GM21381 (cell line): ENCODE results near the gene CARD9.

Experiments used
- ATAC-seq: cut with Tn5 transposase; IDR thresholded peaks from one replicate; pipeline ENCODE4 v1.9.1; 2021; ENCODE audit warnings: mild to moderate bottlenecking, moderate library complexity; ENCODE audit not compliant: unreplicated experiment

Gene CARD9

GRCh38 chr9:136381311-136381710 is 7.8 kb upstream of the CARD9 start:
- ATAC-seq: no peak

GRCh38 chr9:136380381-136380780 is 6.9 kb upstream of the CARD9 start:
- no peak for ATAC-seq

DNA sequence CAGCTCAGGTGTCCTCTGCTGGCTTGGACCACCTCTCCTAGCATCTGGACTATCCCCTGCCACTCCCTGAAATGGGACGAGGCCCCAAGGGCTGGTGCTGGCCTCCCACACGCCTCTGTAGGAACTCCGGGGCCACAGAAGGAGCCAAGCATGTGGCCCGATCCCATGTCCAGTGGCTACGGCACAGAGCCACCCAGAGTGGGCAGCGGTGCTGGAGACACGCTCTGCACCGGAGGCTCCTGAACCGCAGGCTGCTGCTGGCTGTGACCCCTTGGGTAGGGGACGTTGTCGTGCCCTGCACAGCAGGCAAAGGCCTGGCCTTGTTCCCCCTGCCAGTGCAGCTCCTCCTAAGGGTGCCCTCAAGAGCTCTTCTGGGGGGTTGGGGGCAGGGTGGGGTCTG is 6.4 kb upstream of the CARD9 start:
- no peak for ATAC-seq

DNA sequence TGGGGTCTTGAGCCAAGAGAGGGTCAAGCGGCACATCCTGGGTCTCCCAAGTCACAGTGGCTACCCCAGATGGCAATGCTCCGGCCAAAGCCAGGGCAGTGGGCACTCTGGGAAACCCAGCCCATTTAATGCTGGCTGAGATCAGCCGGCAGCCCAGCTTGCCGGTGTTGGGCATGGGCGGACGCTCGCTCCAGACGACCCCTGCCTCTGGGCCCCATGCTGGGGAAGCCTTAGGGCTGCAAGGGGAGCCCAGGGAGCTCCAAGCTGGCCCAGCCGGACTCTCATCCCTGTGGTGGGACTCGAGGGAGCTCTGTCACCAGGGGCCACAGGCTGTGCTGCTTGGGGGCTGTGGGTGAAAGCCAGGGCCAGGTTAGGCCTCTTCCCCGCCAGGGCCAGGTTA is 5.9 kb upstream of the CARD9 start:
- no peak for ATAC-seq

DNA sequence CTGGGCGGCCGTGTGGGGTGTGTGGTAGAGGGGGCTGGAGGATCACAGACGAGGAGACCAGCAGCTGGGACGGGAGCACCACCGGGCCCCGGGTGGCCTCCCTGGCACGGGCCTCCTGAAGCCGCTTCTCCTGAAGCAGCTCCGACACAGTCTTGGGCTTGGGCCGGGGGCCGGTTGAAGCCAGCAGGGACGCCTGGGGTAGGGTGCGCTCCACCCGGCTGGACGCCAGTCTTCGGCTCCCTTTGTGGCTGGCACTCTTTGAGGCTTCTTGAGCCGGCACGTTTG is 5.5 kb upstream of the CARD9 start:
- ATAC-seq: no peak

DNA sequence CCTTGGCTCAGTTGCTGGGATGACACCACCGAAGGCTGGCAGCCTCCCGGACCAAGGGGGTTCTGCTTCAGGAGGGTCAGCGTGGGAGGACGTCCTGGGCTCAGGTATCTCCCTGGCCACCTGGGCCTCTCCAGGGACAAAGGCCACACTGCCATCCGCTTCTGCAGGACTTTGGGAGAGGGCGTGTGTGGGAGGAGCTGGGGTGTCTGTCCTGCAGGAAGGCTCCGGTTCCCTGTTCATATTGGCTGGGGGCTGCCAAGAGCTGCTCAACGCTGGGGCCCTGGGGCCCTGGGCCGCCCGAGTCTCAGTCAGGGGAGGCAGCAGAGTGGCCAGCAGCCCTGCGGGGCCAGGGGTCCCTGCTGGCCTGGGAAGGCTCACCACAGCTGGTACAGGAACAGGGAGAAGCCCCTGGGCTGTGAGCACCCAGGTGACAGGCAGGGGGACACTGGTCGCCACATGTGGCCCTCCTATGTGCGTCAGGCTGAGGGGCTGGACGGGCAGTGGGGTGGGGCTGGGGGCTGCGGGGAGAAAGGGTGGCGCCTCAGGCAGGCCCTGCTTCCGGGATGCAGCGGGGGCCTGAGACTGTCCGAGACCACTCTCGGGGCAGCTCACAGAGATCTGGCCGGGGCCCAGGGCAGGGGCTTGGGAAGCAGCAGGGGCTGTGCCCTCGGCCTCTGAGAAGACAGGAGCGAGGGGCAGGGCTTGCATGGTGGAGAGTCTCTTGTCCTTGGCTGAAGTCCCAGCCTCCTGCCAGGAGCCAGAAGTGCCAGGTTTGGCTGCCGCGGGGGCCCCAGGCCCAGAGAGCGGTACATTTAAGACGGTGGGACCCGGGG is 4.9 kb upstream of the CARD9 start:
- ATAC-seq: no peak

GRCh38 chr9:136377341-136378169 is 4.1 kb upstream of the CARD9 start:
- ATAC-seq: no peak

- ATAC-seq: no peak
Measured at GRCh38 chr9:136376457-136376856, 3.0 kb upstream of the CARD9 start.

GRCh38 chr9:136375096-136375495 is 1.6 kb upstream of the CARD9 start:
- no peak for ATAC-seq

- ATAC-seq: no peak
Measured at GRCh38 chr9:136374183-136374575, 710 bp upstream of the CARD9 start.

GRCh38 chr9:136372561-136373299 is 739 bp downstream of the CARD9 start:
- no peak for ATAC-seq

- no peak for ATAC-seq
Measured at GRCh38 chr9:136372006-136372405, 1.5 kb downstream of the CARD9 start.

- ATAC-seq: no peak
Measured at GRCh38 chr9:136371533-136371880, 2.0 kb downstream of the CARD9 start.

GRCh38 chr9:136370687-136371532 is 2.6 kb downstream of the CARD9 start:
- ATAC-seq: no peak

- no peak for ATAC-seq
Measured at GRCh38 chr9:136370037-136370436, 3.4 kb downstream of the CARD9 start.

DNA sequence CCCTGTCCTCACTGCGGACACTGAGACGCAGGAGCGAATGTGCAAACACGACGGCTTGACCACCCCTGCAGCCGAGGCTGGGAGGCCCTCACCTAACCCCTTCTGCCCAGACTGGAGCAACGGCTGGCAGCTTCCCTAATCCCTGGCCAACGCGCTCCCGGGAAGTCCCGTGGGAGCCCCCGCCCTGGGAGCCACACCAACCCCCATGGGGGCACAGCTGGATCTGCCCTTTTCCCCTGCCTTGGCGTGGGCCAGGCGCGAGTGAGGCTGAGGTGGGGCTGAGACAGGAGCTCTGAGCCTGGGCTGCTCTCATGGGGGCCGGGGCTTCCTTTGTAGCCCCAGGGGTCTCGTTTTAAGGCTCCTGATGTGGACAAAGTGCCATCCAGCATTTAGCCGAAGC is 5.3 kb downstream of the CARD9 start:
- no peak for ATAC-seq

GRCh38 chr9:136367296-136368145 is 5.9 kb downstream of the CARD9 start:
- ATAC-seq: no peak

GRCh38 chr9:136366826-136367225 is 6.6 kb downstream of the CARD9 start:
- ATAC-seq: no peak

DNA sequence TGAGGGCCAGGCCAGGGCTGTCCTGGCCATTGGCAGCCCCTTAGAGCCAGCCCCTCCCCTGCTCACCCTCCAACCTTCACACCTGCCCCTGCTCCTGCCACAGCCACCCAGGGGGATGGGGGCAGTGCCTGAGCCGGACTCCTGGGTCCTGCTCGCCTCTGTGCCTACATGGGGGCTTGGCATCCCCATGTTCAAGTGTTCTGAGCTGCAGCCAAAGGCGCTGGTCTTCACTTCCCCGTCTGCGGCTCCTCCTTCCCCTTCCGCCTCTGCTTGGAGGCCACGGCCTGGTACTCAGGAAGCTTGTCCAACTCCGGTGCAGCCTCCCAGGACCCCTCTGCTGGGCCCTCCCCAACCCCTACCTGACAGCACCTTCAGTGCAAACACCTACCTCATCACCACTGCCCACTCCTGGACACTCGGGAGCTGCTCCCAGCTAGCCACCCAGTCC is 7.7 kb downstream of the CARD9 start:
- no peak for ATAC-seq
